GM21526 (cell line): ENCODE data around the gene FAM163B.

ENCODE experiments used
- ATAC-seq: cut with Tn5 transposase; IDR thresholded peaks from one replicate; pipeline ENCODE4 v1.9.1; 2021; ENCODE audit warnings: moderate library complexity; ENCODE audit not compliant: unreplicated experiment, low FRiP score

FAM163B gene

DNA sequence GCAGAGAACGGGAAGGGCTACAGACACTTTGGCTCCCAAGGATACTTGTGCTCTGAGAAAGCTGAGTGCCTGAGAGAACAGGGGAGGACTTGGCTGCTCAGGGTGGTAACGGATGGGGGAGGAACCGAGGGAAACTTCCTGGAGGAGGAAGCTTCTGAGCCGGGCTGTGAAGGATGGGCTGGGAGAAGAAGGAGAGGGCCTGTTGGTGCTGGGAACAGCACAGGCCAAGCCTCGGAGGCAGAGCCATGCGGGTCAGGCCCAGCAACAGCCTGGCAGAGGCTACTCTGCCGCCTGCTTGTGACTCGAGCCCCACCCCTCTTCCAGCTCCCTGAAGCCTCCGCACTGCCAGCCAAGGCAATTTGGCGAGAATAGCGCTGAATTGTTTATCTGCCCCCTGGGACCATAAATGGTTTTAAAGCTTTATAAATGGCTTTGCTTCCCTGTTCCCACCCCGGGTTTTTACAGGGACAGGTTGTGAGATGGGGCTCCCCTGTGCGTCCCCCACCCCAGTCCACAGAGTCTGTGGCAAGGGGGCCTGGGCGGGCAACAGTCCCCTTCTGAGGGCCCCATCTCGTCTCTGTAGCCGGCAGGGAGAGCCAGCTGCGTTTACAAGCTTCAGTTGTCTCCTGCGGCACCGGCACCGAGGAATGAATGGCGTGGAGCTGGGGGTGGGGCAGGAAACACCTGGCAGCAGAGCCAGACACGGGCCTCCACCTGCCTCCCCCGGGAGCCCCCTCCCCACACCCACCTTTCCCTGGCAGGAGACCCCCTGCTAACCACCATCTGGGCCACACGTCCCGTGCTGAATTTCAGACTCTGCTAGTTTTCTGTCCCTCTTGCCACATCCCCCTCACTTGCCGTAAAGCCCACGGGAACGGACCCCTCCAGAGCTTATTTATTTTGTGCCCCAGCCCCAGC, 24.4 kb downstream of the FAM163B start:
- ATAC-seq, result no peak

DNA sequence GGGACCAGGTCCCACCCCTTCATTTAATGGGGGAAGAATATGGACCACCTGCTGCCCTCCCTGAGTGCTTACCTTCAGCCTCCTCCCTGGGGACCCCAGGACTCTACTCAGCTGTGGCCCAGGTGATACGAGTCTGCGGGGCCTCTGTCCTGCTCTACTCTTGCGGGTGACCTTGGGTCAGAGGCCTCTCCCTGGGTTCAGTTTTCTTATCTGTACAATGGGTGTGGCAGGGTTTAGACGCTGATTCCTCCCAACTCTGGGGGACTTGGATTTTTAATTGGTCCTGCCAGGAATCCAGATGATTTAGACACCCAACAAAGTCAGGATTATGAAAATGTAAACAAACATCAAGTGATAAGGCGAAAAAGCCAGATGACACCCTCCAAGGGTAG, 25.0 kb downstream of the FAM163B start:
- no peak for ATAC-seq

DNA sequence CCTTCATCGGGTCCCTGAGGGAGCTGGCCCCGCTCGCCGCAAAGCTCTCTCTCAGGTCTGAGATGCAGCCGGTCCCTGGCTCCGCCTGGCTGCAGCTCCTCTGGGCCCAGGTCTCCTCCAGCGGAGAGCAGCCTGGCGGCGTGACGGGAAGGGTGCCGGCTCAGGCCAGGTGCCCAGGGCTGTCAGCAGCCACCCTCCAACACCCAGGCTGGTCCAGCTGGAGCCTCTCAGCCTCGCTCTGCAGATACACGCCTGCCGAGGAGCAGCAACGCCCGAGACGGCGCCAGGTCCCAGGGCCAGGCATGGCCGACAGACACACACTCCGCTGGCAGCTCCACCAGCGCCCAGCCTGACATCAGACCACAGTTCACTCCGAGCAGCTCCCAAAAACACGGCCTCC, 25.6 kb downstream of the FAM163B start:
- ATAC-seq, result no peak

DNA sequence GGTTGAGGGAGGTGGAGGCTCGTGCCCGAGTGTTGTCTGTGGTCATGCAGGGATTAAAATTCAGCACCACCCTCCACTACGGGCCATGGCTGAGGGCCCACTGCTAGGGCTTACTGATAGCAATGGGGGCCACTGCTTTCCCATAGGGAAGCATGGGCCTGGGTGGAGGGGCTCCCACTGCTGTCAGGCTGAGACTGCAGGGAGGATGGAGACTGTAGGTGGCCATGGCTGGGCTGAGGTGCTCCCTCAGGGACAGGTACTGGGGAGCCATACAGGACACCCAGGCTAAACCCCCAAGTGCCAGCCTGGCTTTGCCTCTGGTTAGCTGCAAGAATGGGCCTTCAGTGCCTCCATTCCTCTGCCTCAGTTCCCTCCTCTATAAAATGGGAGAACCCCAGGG, 26.1 kb downstream of the FAM163B start:
- ATAC-seq, result no peak

DNA sequence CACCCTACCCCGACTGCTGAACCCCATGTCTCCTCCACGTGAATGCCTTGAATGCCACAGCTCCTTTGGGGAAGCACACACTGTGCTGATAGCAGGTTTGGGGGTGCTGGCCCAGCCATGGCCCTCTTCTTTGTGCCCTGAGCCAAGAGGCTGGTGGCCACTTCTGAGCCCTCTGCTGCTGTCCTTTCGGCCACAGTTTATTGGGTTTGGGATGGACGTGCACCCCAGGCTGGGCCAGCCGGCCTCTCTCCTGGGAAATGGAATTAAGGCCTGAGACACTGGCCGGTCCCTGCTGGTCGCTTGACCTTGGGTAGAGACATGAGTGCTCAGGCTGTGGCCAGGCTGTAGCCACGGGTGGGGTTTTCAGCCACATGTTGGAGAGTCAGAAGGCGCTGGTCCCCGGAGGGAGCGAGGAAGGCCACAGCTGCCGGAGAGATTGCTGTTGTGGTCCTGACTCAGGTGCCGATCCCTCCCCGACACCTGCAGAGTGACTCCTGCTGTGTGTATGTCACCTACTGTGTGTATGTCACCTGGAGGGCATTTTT, 26.6 kb downstream of the FAM163B start:
- ATAC-seq, result no peak

DNA sequence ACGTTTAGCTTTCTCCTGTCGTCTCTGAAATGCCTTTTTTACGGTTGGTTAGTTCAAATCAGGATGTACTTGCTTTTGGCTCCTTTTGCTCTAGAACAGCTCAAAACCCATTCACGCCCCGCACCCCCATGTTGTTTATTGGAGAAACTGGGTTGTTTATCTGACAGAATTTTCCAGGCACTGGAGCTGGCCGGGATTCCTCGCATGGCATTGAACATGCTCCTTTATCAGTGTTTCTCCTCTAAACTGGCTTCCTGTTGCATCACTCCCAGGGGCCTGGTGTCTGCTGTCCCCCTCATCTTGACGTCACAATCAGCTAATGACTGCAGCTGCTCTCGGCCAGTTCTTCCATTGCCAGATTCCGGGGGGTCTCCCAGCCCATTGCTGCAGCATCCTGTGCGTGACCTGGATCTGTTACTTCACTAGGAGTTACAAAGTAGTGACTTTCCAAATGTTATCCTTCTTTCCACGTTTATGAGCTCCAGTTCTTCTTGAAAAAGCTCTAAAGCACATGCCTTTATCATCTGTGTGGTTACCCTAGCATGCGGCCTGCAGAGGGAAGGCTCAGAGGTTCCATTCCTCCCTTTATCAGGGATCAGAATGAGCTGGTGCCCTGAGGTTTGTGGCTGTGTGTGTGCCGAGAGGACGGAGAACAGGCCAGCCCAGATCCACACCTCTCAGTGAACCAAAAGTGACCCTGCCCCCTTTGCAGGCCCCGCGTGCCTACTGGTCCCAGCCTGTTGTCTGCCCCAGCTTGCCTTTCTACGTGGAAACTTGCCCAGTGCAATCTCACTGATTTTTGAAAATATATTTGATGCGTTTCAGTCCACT, 27.5 kb downstream of the FAM163B start:
- no peak for ATAC-seq

DNA sequence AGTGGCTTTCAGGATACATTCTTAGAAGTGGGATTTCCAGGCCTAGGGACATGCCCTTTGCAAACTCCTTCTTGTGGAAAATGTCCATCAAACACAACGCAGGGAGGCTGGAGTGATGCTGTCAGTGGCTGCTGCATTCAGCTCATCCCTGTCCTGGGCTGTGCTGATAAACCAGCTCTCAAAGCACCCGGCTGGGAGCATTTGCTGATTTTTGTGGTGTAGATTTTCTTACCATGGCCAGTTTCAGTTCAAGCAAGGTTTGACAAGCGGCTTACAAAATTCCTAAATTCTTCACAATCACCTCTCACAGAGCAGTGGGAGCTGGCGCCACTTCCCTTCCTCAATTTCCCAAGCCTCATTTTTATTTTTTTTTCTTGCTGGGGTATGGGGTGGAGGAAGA, 28.2 kb downstream of the FAM163B start:
- no peak for ATAC-seq

DNA sequence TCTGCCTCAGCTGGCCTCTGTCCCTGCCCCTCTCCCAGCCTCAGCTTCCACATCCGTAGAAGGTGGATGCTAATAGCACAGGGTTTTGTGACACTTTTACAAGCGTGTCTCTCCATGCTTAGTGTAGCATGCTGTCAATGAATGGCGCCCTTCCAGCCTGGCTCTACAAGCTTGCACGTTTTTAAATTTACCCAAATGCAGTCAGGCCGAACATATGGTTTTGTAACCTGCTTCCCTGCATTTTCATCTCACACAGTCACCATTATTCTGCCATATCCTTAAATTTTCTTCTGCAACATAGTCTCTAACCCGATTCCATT, 28.8 kb downstream of the FAM163B start:
- no peak for ATAC-seq

DNA sequence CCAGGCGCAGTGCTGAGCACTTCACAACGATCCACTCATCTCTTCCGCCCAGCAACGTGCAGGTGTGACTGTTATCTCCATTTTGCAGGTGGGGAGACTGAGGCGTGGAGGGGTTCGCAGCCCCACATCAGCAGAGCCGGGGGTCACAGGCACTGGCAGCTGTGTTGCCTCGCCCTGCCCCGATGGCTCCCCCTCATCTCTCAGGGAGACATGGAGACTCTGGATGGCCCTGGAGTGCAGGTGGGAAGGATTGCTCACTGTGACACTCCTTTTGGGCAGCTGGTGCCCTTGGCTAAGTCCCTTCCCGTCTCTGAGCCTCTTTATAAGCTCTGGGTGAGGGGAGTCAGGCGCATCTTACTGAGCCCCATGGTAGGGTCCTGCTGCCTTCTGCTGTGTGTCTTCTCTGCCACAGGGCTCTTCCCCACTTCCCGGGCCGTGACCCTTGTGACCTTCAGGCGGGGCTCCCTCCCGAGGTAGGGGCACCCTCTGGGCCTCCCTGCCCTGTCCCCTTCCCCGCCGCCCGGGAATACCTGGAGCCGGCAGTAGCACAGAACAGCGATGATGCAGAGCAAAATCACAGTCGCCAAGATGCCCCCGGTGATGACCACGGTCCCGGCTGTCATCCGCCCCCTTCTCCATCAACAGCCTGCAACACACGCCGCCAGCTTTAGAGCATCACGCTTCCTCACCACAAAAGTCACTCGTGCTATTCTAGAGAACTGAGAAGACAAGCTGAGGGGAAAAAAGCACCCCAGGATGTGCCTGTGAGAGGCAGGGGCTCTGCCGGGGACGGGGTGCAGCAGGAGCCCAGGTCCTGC, 29.4 kb downstream of the FAM163B start:
- no peak for ATAC-seq

DNA sequence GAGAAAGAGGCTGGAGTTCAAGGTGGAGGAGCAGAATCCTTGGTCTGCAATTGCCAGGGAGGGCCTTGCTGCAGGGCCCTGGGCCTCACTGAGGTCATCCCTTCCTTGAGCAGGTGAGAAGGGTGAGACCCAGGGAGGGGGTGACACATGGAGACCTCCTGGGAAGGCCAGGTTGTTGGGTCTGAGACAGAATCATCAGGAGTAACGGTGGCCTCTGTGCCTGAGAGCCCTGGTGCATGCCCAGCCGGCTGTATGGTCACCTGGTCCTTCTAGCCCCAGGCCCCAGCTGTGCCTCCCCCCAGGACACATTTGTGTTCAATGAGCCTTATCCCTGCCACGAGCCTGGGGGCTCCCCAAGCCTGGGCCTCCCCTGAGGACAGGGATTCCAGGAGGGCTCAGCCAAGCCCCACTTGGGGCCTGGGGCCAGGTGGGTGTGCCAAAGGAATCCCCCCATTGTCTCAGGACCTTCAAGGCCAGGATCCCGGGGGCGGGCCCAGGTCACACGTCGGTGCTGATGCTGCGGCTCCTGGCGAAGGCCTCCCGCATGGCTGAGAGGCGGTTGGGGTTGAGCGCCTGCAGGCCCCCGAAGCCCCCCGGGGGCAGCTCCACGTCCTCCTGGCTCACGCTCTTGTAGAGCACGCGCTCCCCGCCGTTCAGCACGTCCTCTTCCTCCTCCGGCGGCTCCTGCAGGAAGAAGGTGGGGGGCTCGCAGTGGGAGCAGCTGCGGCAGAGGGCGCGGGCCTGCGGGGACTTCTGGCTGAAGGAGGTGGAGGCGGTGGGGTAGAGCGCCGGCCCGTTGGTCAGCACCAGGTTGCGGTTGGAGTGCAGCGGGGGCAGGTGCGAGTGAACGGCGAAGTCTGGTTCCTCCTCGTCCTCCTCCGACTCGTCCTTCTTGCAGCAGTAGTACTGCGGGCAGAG, 30.4 kb downstream of the FAM163B start:
- ATAC-seq, result no peak

DNA sequence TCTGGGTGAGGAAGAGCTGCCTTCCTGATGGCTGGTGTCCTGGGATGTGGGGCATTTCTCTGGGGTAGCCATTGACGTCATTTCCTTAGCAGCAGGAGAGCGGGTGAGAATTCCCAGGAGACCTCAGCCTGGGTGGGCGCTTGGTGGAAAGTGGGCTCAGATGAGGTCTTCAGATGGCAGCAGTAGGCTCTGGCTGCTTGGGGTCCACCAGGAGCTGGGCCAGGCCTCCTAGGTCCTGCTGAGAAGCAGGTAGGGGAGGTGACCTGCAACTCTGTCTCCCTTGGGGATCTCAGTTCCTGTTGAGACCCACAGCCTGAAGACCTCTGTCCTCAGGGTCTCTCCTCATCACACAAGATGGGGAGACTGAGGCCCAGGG, 31.5 kb downstream of the FAM163B start:
- ATAC-seq, result no peak

DNA sequence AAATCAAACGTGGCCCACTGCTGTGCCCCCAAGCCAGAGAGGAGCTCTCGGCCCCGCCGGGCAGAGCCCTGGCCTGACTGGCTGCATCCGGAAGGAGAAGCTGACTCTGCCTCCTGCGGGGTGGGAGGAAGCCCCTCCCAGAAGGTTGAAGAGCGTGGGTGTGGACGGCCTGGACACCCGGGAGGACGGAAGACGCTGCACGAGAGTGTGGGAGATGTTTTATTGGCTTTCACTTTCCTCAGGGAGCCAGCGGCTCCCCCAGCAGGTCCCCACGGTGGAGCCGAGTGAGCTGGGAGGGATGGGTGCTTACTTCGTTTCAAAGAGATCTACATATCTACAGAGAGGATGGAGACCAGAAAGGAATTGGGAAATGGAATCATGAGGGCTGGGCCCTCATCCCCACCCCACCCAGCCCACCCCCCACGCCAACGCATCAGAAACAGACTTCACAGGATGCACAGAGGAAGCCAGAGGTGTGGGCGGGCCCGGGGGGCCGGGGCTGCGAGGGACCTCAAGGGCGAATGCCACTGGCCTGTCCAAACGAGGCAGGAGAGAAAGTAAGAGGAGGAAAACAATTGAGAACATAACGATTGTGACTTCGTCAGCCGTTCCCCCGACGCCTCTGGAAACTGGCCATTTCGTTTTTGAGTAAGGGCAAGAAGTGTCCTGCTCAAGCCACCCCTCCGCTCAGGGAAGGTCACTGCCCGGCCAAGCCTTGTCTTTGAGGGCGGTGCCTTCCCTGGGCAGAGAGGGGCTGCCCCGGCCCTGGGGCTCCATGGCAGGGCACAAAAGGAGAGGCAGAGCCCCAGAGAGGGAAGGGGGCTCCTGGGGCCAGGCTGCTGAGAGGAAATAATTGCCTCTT, 32.1 kb downstream of the FAM163B start:
- no peak for ATAC-seq

DNA sequence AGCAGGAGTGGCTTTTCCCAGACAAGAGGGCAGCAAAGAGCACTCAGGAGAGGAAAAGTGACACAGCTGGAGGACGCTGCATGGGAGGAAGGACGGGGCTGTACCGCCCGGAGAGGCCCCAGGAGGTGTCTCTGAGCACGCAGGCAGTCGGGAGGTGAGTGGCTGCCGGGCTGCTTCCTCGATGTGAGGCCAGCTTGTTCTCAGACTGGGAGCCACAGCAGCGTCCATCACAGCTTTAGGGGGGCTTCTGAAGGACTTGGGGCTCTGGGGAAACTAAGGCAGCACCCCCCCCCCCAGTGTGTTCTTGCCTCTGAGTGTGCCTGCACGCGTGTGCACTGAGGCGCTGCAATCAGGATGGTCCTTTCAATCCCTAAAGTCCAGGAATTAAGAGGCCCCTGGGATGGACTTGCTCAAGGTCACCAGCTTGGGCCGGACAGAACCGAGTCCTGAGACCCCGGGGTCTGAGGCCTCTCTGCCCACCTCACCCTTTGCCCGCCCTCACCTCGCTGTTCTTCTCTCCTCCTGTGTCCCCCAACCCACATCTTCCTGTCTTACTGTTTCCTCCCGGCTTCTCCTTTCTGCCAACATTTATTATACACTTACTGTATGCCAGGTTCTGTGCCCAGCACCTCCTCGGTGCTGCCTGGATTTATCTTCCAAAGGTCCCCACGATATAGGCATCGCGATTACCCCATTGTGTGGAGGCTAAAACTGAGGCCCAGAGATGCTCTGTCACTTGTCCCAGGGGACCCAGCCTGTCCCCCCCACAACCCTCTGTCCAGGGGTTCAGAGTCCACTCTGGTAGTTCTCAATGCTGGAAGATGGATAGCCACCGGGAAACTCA, 32.9 kb downstream of the FAM163B start:
- no peak for ATAC-seq

DNA sequence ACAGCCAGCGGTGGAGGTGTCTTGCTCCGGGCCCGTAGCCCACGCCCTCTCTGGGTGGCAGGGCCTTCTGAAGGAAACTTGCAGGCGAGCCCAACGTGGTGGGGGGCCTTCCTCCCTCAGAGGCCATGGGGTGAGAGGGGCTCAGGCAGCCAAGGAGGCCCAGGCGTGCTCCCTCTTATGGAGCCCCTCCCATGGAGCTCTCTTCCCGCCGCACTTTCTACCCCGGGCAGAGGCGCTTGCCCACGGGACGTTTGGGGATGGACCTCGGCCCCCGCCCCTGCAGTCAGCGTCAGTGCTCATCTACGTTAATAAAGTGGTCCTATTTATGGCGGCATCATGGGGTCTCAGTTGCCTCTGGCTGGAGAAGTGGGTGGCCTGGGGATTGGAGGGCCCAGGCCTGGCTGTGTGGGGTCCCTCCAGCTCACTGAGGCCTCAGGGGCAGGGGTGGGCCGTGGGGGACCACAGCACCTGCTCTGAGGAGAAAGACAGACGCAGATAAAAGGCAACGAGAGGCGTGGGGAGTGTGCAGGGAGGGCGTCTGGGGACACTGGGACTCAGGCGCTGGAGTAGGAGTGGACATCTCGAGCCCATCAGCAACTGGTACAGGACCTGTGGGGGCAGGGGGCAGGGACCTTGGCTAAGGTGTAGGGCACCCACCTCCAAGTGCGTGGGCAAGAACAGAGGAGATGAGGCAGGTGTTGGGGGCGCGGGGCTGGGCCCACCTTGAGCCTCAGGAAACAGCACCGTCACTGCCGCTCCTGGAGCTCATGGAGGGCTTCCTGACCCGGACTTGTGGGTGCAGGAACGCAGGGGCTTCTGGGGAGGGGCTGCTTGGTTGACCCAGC, 33.8 kb downstream of the FAM163B start:
- no peak for ATAC-seq

DNA sequence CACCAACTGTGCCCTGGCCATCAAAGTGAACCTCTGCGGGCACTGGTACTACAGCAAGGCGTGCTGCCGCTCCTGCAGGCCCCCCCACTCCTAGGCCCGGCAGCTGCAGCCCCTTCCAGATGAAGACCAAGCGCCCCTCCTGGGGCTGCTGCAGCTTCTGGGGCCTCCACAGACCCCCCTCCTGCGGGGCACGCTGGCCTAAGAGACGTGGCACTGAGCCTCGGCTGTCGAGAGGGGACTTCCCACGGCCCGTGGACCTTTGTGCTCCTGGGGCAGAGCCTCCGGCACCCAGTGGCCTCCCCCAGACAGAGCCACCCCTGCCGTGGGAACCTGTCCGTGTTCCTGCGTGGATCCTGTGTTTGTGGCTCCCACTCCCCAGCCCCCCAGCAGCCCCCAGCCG, 34.4 kb downstream of the FAM163B start:
- no peak for ATAC-seq

DNA sequence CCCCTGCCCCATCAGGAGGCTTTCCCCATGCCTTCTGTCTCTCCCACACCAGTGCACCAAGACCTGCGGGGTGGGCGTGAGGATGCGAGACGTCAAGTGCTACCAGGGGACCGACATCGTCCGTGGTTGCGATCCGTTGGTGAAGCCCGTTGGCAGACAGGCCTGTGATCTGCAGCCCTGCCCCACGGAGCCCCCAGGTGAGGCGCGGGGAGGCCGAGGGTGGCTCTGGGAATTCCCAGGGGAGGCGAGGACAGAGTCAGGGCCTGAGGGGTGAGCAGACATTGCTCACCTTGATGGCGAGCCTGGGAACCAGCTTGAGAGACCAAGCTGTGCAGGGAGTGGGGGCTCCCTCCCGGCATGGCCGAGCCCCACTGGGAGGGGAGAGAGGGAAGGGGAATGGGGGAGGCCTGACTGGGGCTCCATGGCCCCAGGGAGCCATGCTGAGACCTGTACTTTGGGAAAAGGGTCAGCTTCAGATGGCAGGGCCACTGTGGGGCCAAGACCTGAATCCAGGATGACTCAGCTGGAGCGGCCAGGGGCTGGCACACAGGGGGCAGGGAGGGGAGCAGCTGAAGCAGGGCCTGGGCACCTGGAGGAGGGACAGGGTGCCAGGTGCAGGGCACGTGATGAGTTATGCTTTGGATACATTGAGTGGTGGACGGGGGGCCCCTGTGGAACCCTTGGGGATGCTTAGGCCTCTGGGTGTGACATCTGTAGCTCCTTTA, 35.2 kb downstream of the FAM163B start:
- ATAC-seq, result no peak
